GM19395 (cell line): ENCODE data around the gene DGKQ.
"Not testable (repeated sequence)": the region's sequence is repeated elsewhere in the genome, so short reads cannot be mapped to it uniquely, and the experiment has no call there.

ENCODE experiments used
- ATAC-seq: cut with Tn5 transposase; IDR thresholded peaks from one replicate; pipeline ENCODE4 v1.9.1; 2021; ENCODE audit warnings: mild to moderate bottlenecking, moderate library complexity; ENCODE audit not compliant: unreplicated experiment

The DGKQ gene

GRCh38 chr4:1010395-1011021, 37.1 kb upstream of the DGKQ start:
- ATAC-seq: peak; percentile 26

- ATAC-seq: peak; percentile 39
These were observed 36.4 kb upstream of the DGKQ start for GRCh38 chr4:1009542-1010394.

GRCh38 chr4:1008840-1009541, 35.6 kb upstream of the DGKQ start:
- peak; percentile 10 for ATAC-seq

GRCh38 chr4:1006856-1007255, 33.5 kb upstream of the DGKQ start:
- no peak for ATAC-seq

GRCh38 chr4:1004557-1005485, 31.5 kb upstream of the DGKQ start:
- no peak for ATAC-seq

- ATAC-seq: no peak
These were observed 30.7 kb upstream of the DGKQ start for GRCh38 chr4:1004071-1004418.

- ATAC-seq: no peak
These were observed 30.1 kb upstream of the DGKQ start for GRCh38 chr4:1003271-1004070.

GRCh38 chr4:1002631-1003251, 29.4 kb upstream of the DGKQ start:
- ATAC-seq: no peak

GRCh38 chr4:1002131-1002630, 28.8 kb upstream of the DGKQ start:
- ATAC-seq: no peak

- no peak for ATAC-seq
These were observed 28.3 kb upstream of the DGKQ start for GRCh38 chr4:1001561-1002130.

GRCh38 chr4:1000686-1001260, 27.4 kb upstream of the DGKQ start:
- ATAC-seq: no peak

- ATAC-seq: no peak
These were observed 26.6 kb upstream of the DGKQ start for GRCh38 chr4:999882-1000425.

- not testable (repeated sequence) for ATAC-seq
These were observed 26.0 kb upstream of the DGKQ start for GRCh38 chr4:999240-999863.

GRCh38 chr4:998096-998691, 24.8 kb upstream of the DGKQ start:
- ATAC-seq: no peak

GRCh38 chr4:997375-998071, 24.2 kb upstream of the DGKQ start:
- no peak for ATAC-seq

GRCh38 chr4:996997-997374, 23.6 kb upstream of the DGKQ start:
- no peak for ATAC-seq
